Brain microvascular endothelial cell (primary cell): ENCODE results near the gene UNKL.

Source experiments
- DNase-seq: peaks from one replicate; pipeline ENCODE4 v3.0.0-alpha.2; 2020
- H3K27ac ChIP-seq: fragments of 250-450 bp; sonication (Bioruptor Pico); 2 replicates; pipeline ENCODE4 v1.5.1; 2020; ENCODE audit warnings: mild to moderate bottlenecking, moderate library complexity
- H3K27me3 ChIP-seq: fragments of 250-450 bp; sonication (Bioruptor Pico); replicated peaks from 2 replicates; pipeline ENCODE4 v1.5.1; 2020; ENCODE audit warnings: mild to moderate bottlenecking
- H3K36me3 ChIP-seq: fragments of 250-450 bp; sonication (Bioruptor Pico); replicated peaks from 2 replicates; pipeline ENCODE4 v1.5.1; 2020; ENCODE audit warnings: mild to moderate bottlenecking
- H3K4me3 ChIP-seq: 2 replicates; pipeline ENCODE4 v1.5.1; 2011; ENCODE audit warnings: low read depth, mild to moderate bottlenecking, control low read depth, low read length, moderate library complexity
- CTCF ChIP-seq: IDR thresholded peaks from 2 replicates; pipeline ENCODE4 v1.5.1; 2011; ENCODE audit warnings: low read depth, mild to moderate bottlenecking, moderate library complexity, low read length, control low read depth, inconsistent platforms; ENCODE audit errors: missing control alignments
- in situ Hi-C: cut with HindIII; loops from 2 replicates; pipeline ENCODE4 v1.10.0; 2017; ENCODE audit warnings: low sequenced_read_pairs, low pct_ligation_motif_present

Gene UNKL

GRCh38 chr16:1319041-1319440 is 95.5 kb downstream of the UNKL start:
- H3K36me3 ChIP-seq = peaks cover 83% of the 10 kb centered on the region
- H3K27me3 ChIP-seq = no peaks in the 10 kb centered on the region
- in situ Hi-C loops = no loop called here
- H3K4me3 ChIP-seq = no peak overlapping the region
- H3K27ac ChIP-seq = no peak overlapping the region
- no peak for DNase-seq
- TF ChIP-seq CTCF = no peak

- no peak overlapping the region for H3K27ac ChIP-seq
- no peak overlapping the region for H3K4me3 ChIP-seq
- no peak for DNase-seq
- in situ Hi-C loops = no loop called here
- TF ChIP-seq CTCF = no peak
- H3K36me3 ChIP-seq = peaks cover 79% of the 10 kb centered on the region
- no peaks in the 10 kb centered on the region for H3K27me3 ChIP-seq
Observed at GRCh38 chr16:1318268-1318545, 96.3 kb downstream of the UNKL start.

- Histone ChIP-seq H3K4me3 (no peak overlapping the region), H3K27me3 (no peaks in the 10 kb centered on the region), H3K36me3 (peaks cover 80% of the 10 kb centered on the region), H3K27ac (no peak overlapping the region)
- TF ChIP-seq CTCF = no peak
- DNase-seq = no peak
- in situ Hi-C loops = no loop called here
Observed at GRCh38 chr16:1317479-1318267, 96.8 kb downstream of the UNKL start.

GRCh38 chr16:1316033-1316405 is 98.5 kb downstream of the UNKL start:
- in situ Hi-C loops = no loop called here
- Histone ChIP-seq H3K36me3 (peaks cover 76% of the 10 kb centered on the region), H3K4me3 (no peak overlapping the region), H3K27me3 (no peaks in the 10 kb centered on the region), H3K27ac (no peak overlapping the region)
- TF ChIP-seq CTCF = no peak
- DNase-seq = no peak

GRCh38 chr16:1315081-1316032 is 99.1 kb downstream of the UNKL start:
- in situ Hi-C loops = no loop called here

More at GRCh38 chr16:1315081-1316032, 99.1 kb downstream of the UNKL start:
- Histone ChIP-seq H3K36me3 (peaks cover 69% of the 10 kb centered on the region), H3K27ac (no peak overlapping the region), H3K27me3 (no peaks in the 10 kb centered on the region), H3K4me3 (no peak overlapping the region)
- no peak for TF ChIP-seq CTCF
- no peak for DNase-seq
